HepG2 (cell line): ENCODE measurements around the gene NSD1.

Experiments
- AFF4 ChIP-seq: sonication (generic); formaldehyde crosslinking; IDR thresholded peaks from 2 replicates; pipeline ENCODE4 v1.4.0; 2020; ENCODE audit warnings: missing genetic modification reagents
- CTCF ChIP-seq: sonication (generic); formaldehyde crosslinking; IDR thresholded peaks from 2 replicates; pipeline ENCODE4 v1.5.0; 2020; ENCODE audit warnings: mild to moderate bottlenecking, missing genetic modification reagents, moderate library complexity
- KLF9 ChIP-seq: IDR thresholded peaks from 2 replicates; pipeline ENCODE4 v1.6.1; 2016; ENCODE audit warnings: low read depth
- MAFF ChIP-seq: IDR thresholded peaks from 2 replicates; pipeline ENCODE4 v1.6.1; 2011; ENCODE audit warnings: low read depth, low read length, improper control_type of control experiment
- RAD51 ChIP-seq: fragments of 450-650 bp; IDR thresholded peaks from 2 replicates; pipeline ENCODE4 v1.6.1; 2016; ENCODE audit warnings: borderline replicate concordance
- SMC3 ChIP-seq: IDR thresholded peaks from 2 replicates; pipeline ENCODE4 v1.6.1; 2011; ENCODE audit warnings: low read length, improper control_type of control experiment
- SP1 ChIP-seq, 2 experiments: fragments of 450-650 bp in 1 of 2; sonication (generic) in 1 of 2; formaldehyde crosslinking in 1 of 2; IDR thresholded peaks; 2 replicates each; pipeline versions ENCODE4 v1.4.0 to v1.6.1; 2016 to 2020; ENCODE audit warnings: missing genetic modification reagents in 1 of 2
- ZBTB49 ChIP-seq: sonication (generic); formaldehyde crosslinking; IDR thresholded peaks from 2 replicates; pipeline ENCODE4 v1.4.0; 2020; ENCODE audit warnings: missing genetic modification reagents, borderline replicate concordance
- ZBTB7A ChIP-seq: sonication (generic); formaldehyde crosslinking; IDR thresholded peaks from 2 replicates; pipeline ENCODE4 v1.8.0; 2022; ENCODE audit warnings: mild to moderate bottlenecking, missing genetic modification reagents
- TF ChIP-seq, protein P1 (sequence below): IDR thresholded peaks from 2 replicates; pipeline ENCODE4 v1.6.1; 2018; ENCODE audit warnings: missing genetic modification reagents, mild to moderate bottlenecking, missing compliant biosample characterization
- TF ChIP-seq, protein P2 (sequence below): sonication (generic); formaldehyde crosslinking; IDR thresholded peaks from 2 replicates; pipeline ENCODE4 v1.4.0; 2020; ENCODE audit warnings: missing genetic modification reagents

DNA sequence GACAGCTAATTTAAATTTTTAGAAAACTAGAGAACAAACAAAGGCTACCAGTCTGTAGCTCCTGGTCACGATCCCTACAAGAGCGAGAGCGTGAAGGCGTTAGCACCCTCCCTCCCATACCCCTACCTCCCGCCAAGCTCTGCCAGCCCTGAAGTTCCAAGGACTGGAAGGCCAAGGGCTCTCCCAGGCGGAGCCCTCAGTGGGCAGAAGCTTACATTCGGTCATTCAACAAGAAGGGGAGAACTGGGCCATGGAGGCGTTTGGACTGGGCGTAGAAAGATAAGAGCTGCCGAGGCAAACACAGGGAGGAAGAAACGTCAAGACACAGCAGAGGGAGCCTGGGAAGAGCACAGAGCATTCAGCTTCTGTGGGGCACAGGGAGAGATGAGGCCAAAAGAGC, 175.2 kb downstream of the NSD1 start:
- no peak for TF ChIP-seq CTCF
- no peak for TF ChIP-seq MAFF
- TF ChIP-seq SMC3: no peak
- TF ChIP-seq ZBTB49 (CRISPR knock-in tag): no peak
- TF ChIP-seq AFF4 (CRISPR knock-in tag): no peak
- no peak for TF ChIP-seq KLF9
- TF ChIP-seq, protein P1, sequence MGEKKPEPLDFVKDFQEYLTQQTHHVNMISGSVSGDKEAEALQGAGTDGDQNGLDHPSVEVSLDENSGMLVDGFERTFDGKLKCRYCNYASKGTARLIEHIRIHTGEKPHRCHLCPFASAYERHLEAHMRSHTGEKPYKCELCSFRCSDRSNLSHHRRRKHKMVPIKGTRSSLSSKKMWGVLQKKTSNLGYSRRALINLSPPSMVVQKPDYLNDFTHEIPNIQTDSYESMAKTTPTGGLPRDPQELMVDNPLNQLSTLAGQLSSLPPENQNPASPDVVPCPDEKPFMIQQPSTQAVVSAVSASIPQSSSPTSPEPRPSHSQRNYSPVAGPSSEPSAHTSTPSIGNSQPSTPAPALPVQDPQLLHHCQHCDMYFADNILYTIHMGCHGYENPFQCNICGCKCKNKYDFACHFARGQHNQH (CRISPR knock-in tag): no peak
- TF ChIP-seq, protein P2, sequence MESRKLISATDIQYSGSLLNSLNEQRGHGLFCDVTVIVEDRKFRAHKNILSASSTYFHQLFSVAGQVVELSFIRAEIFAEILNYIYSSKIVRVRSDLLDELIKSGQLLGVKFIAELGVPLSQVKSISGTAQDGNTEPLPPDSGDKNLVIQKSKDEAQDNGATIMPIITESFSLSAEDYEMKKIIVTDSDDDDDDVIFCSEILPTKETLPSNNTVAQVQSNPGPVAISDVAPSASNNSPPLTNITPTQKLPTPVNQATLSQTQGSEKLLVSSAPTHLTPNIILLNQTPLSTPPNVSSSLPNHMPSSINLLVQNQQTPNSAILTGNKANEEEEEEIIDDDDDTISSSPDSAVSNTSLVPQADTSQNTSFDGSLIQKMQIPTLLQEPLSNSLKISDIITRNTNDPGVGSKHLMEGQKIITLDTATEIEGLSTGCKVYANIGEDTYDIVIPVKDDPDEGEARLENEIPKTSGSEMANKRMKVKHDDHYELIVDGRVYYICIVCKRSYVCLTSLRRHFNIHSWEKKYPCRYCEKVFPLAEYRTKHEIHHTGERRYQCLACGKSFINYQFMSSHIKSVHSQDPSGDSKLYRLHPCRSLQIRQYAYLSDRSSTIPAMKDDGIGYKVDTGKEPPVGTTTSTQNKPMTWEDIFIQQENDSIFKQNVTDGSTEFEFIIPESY (CRISPR knock-in tag): no peak
- no peak for TF ChIP-seq RAD51
- no peak for TF ChIP-seq ZBTB7A (CRISPR knock-in tag)
- no peak for TF ChIP-seq SP1 (IDR thresholded peaks at IDR 0.05)
- no peak for TF ChIP-seq SP1 (CRISPR knock-in tag; IDR thresholded peaks at IDR 0.05)
